ENCODE data around the gene SEH1L. TPM values are rescaled to one million over a fixed set of nuclear protein-coding genes. Genes with fewer than 3 reads are reported as not detected.

Gene SEH1L
- polyA plus RNA-seq, 4 donors, result 24.7 to 46.6 (median 40.9) TPM

DNA sequence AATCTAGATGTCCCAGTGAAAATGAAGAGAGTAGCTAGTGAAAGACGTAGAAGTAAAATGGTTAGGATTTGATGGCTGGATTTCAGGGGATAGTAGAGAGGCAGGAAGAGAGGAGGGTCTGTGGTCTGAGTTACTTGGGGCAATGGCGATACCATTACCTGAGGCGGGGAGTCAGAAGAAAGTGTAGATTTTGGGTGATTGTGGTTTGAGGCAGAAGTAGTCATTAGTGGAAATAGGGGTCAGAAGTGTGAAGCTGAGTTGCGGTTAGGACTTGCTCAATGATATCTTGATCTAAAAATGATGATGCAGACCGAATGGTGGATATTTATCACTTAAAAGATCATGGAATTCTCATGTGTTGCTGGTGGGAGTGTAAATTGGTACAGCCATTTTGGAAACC lies 84.4 kb downstream of the SEH1L start:
- no peak for DNase-seq (ENCODE audit: low read depth in 4 of 4, low spot score in 3 of 4)

DNA sequence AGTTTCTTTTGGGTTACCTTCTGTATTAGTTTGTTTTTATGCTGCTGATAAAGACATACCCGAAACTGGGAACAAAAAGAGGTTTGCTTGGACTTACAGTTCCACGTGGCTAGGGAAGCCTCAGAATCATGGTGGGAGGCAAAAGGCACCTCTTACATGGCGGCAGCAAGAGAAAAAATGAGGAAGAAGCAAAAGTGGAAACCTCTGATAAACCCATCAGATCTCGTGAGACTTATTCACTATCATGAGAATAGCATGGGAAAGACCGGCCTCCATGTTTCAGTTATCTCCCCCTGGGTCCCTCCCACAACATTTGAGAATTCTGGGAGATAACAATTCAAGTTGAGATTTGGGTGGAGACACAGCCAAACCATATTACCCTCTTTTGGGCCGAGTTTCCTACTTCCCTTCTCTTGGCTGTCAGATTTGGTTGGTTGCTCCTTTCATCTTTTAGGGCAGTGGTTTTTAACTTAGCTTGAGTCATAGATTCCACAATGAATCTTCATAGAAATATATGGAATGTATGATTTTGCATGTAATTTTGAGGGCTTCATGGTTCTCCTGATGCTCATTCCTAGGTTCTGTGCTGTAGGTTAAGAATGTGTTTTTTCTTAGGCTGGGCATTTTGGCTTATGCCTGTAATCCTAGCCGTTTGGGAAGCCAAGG lies 87.6 kb downstream of the SEH1L start:
- no peak for DNase-seq (ENCODE audit: low read depth in 4 of 4, low spot score in 3 of 4)

DNA sequence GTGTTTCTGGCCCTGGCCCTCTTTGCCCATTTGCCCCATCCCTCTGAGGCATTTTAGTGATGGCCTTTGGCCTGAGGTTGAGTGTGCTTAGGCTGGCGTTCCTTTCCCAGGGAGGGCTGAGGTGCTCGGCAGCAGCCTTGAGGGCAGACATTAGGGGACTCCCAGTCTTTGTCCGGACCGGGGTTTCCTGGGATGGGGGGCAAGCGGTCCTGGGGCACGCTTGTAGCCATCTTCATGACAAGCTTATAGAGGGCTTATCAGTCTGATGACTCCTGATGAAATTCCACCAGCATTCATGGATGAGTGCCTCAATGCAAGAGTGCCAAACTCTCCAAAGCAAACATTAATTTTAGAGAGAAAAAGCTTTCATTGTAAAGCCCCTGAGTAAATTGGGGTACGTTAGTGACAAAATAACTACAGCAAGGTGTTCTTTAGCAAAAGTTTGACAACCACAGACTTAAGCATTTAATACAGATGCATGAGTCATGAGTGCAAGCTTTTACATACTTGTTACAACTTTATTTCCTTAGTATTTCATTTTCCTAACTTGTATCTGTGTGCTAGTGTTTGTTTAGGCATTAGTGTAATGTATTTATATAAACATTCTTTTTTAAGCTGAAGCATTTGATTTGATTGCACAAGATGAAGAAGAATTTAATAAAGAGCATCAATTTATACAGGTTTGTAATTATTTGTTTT lies 89.0 kb downstream of the SEH1L start:
- DNase-seq (ENCODE audit: low read depth in 4 of 4, low spot score in 3 of 4), result no peak

Other genes with a start within 250 kb of the SEH1L start
- gene CEP76, start 245.3 kb upstream of the SEH1L start, polyA plus RNA-seq (ENCODE audit: insufficient read length in 4 of 4), result 10 to 100 TPM in 3 of 4 donors, 1 to 10 TPM in 1; 9.2 to 14.0 (median 11.9) TPM
- gene PSMG2, start 245.0 kb upstream of the SEH1L start, polyA plus RNA-seq (ENCODE audit: insufficient read length in 4 of 4), result 10 to 100 TPM; 74.1 to 85.6 (median 79.1) TPM
- gene PTPN2, start 63.8 kb upstream of the SEH1L start, polyA plus RNA-seq (ENCODE audit: insufficient read length in 4 of 4), result 10 to 100 TPM; 39.9 to 64.0 (median 54.1) TPM
- gene CEP192, start 43.4 kb downstream of the SEH1L start, polyA plus RNA-seq (ENCODE audit: insufficient read length in 4 of 4), result 10 to 100 TPM; 32.0 to 52.1 (median 37.5) TPM